Mesothelial cell of epicardium (in vitro differentiated cells): ENCODE data around the gene SCAF11. TPM values are rescaled to one million over a fixed set of nuclear protein-coding genes. Genes with fewer than 3 reads are reported as not detected.

Experiments used
- DNase-seq, 2 experiments: peaks; one replicate each; pipeline ENCODE4 v3.0.0; 2021; ENCODE audit warnings: low spot score in 2 of 2; ENCODE audit not compliant: unreplicated experiment in 2 of 2
- H3K27ac Mint-ChIP-seq: 2 replicates; pipeline ENCODE4 v1.8.0; 2021; ENCODE audit warnings: mixed read lengths
- H3K27me3 Mint-ChIP-seq: 2 replicates; pipeline ENCODE4 v1.8.0; 2021; ENCODE audit warnings: low read depth, mixed read lengths
- H3K36me3 Mint-ChIP-seq: 2 replicates; pipeline ENCODE4 v1.8.0; 2021; ENCODE audit warnings: mixed read lengths
- H3K4me1 Mint-ChIP-seq: 2 replicates; pipeline ENCODE4 v1.8.0; 2021; ENCODE audit warnings: mixed read lengths
- H3K4me3 Mint-ChIP-seq: 2 replicates; pipeline ENCODE4 v1.8.0; 2021; ENCODE audit warnings: mild to moderate bottlenecking, moderate library complexity, mixed read lengths
- H3K9me3 Mint-ChIP-seq: 2 replicates; pipeline ENCODE4 v1.8.0; 2021; ENCODE audit warnings: mixed read lengths
- CTCF ChIP-seq: fragments of 200-600 bp; sonication (generic); IDR thresholded peaks from one replicate; pipeline ENCODE4 v1.5.0; 2021; ENCODE audit warnings: antibody characterized with exemption; ENCODE audit not compliant: unreplicated experiment
- total RNA-seq: library from RNA; stranded (reverse); gene quantifications from 3 replicates; pipeline ENCODE4 v1.2.1, GENCODE V29; 2021

Gene SCAF11
- total RNA-seq, 1 donor from 2014 or later = 119 TPM

DNA sequence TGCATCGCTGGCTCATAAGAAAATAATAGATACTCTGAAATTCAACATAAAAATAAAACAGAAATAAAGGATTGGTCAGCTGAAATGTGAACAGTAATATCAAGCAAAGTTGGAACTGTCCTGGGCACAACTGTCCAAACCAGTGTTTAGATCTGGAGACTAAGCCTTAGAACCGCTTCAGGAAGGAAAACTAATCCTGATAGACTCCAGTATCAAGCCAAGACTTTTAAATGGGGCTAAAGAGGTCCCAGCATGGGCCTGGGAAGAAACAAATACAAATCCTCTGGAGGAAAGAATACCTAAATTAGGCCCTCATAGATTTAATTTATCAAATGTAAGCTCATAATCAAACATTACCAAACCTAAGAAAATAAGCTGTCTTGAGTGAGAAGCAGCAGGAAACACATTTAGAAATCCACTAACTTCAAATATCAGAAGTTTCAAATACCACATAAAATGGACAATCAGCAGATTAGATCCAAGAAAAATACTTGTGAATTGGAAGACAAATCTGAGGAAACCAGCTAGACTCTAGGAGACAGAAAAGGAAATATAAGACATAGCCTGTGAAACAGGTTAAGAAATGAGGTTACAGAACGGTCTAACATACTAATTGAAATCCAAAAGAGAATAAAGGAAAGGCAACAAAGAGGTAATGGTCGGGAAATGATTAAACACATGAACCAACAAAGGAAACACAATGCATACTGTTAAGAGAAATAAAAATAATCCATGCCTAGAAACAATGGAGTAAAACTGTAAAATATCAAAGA is 27.6 kb downstream of the SCAF11 start:
- Mint-ChIP-seq H3K27me3 (no peaks in the 10 kb centered on the region), H3K4me1 (peaks cover 23% of the 10 kb centered on the region), H3K9me3 (peaks cover 19% of the 10 kb centered on the region), H3K27ac (no peak overlapping the region), H3K36me3 (peaks cover 35% of the 10 kb centered on the region), H3K4me3 (no peak overlapping the region)
- no peak for DNase-seq
- no peak for TF ChIP-seq CTCF

DNA sequence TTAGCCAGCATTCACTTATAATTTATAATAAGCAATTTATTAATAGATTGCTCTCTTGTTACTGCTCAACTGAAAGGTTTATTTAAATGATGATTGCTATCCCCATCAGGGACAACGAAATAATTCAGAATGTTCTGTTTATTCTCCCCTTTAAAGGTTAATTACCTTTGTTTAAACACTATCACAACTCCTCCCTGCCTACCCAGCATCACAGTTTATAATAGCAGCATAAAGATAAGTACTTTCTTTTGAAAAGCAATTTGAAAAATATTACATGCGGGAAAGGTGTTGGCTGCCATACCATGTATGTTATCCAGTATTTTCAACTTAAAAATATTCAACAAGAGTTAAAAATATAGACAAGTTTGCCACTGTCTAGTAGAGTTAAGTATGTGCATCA is 30.6 kb downstream of the SCAF11 start:
- Mint-ChIP-seq H3K27me3 (no peaks in the 10 kb centered on the region), H3K36me3 (peaks cover 35% of the 10 kb centered on the region), H3K4me3 (no peak overlapping the region), H3K27ac (no peak overlapping the region), H3K9me3 (peaks cover 19% of the 10 kb centered on the region), H3K4me1 (peaks cover 3% of the 10 kb centered on the region)
- no peak for TF ChIP-seq CTCF
- no peak for DNase-seq

- peaks cover 19% of the 10 kb centered on the region for H3K9me3 Mint-ChIP-seq
- DNase-seq = no peak
Observed at GRCh38 chr12:45959025-45959424, 31.3 kb downstream of the SCAF11 start.

GRCh38 chr12:45948546-45948945 is 41.8 kb downstream of the SCAF11 start:
- no peak for TF ChIP-seq CTCF
- Mint-ChIP-seq H3K9me3 (no peaks in the 10 kb centered on the region), H3K36me3 (peaks cover 27% of the 10 kb centered on the region), H3K27me3 (no peaks in the 10 kb centered on the region), H3K27ac (peak overlapping the region; percentile 1), H3K4me3 (no peak overlapping the region), H3K4me1 (peaks cover 15% of the 10 kb centered on the region)
- no peak for DNase-seq

More at GRCh38 chr12:45959025-45959424, 31.3 kb downstream of the SCAF11 start:
- no peak overlapping the region for H3K4me3 Mint-ChIP-seq
- H3K36me3 Mint-ChIP-seq = peaks cover 35% of the 10 kb centered on the region
- no peaks in the 10 kb centered on the region for H3K27me3 Mint-ChIP-seq
- H3K27ac Mint-ChIP-seq = no peak overlapping the region
- TF ChIP-seq CTCF = no peak
- no peaks in the 10 kb centered on the region for H3K4me1 Mint-ChIP-seq

DNA sequence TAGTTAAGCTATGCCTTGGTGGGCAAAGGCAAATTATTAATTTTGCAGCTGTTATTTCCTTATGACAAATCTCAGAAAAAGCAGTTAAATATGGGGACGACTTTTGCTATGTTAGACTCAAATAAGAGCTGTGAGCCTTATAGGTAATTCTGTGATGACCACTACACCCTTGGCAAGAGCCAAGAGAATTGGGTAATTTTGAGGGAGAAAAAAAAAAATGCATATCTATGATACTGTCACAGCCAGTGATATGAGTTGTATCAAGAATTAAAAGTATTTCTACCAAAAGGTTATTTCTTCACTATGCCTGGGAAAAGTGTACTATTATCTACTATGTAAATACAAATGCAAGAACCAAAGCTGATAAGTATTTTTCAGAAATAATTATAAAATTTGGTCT is 43.9 kb downstream of the SCAF11 start:
- H3K27ac Mint-ChIP-seq = no peak overlapping the region
- no peak for DNase-seq
- TF ChIP-seq CTCF = no peak

More for the DNA sequence above, 43.9 kb downstream of the SCAF11 start:
- H3K36me3 Mint-ChIP-seq = peaks cover 30% of the 10 kb centered on the region
- no peak overlapping the region for H3K4me3 Mint-ChIP-seq
- H3K9me3 Mint-ChIP-seq = peaks cover 4% of the 10 kb centered on the region
- peaks cover 17% of the 10 kb centered on the region for H3K4me1 Mint-ChIP-seq
- H3K27me3 Mint-ChIP-seq = no peaks in the 10 kb centered on the region
